H1 (cell line): ENCODE data around the gene SARNP. TPM values are rescaled to one million over a fixed set of nuclear protein-coding genes. Genes with fewer than 3 reads are reported as not detected.
"Not testable (repeated sequence)": the region's sequence is repeated elsewhere in the genome, so short reads cannot be mapped to it uniquely, and the experiment has no call there.

Experiments used
- CTCF ChIA-PET: fragments of 300-600 bp; sonication (Branson Sonifier 250); formaldehyde crosslinking; loops from one replicate; lab custom pipeline; 2021; ENCODE audit not compliant: partially characterized antibody; lab: Charles Lee
- POLR2A ChIA-PET: fragments of 300-600 bp; sonication (Branson Sonifier 250); formaldehyde crosslinking; loops from one replicate; lab custom pipeline; 2021; ENCODE audit warnings: inconsistent platforms; ENCODE audit not compliant: partially characterized antibody; lab: Charles Lee
- DNase-seq, 2 experiments: peaks; one replicate each; pipeline versions ENCODE4 v3.0.0 to v3.0.0-alpha.2; 2010 to 2022; ENCODE audit warnings: low spot score in 2 of 2, low read depth in 1 of 2, mixed read lengths in 1 of 2
- FAIRE-seq: peaks from 2 replicates; lab custom pipeline; 2011; peaks lifted over from hg19 to GRCh38; lab: Jason Lieb, UNC
- H2AFZ ChIP-seq: 2 replicates; pipeline ENCODE4 v1.8.1; 2012; ENCODE audit warnings: low read length, inconsistent platforms
- H2AK5ac ChIP-seq: 2 replicates; pipeline ENCODE4 v1.6.1; 2013; ENCODE audit warnings: low read depth, low read length
- H2BK120ac ChIP-seq: replicated peaks from 2 replicates; pipeline ENCODE3; 2013; ENCODE audit warnings: low read depth, low read length, inconsistent platforms
- H2BK12ac ChIP-seq: 2 replicates; pipeline ENCODE4 v1.6.1; 2013; ENCODE audit warnings: low read depth, low read length
- H2BK15ac ChIP-seq: 2 replicates; pipeline ENCODE4 v1.6.1; 2013; ENCODE audit warnings: low read length
- H2BK20ac ChIP-seq: 2 replicates; pipeline ENCODE4 v1.6.1; 2013; ENCODE audit warnings: low read length
- H2BK5ac ChIP-seq: 2 replicates; pipeline ENCODE4 v1.6.1; 2013; ENCODE audit warnings: low read depth, low read length
- H3K14ac ChIP-seq: 2 replicates; pipeline ENCODE4 v1.6.1; 2013; ENCODE audit warnings: inconsistent platforms; ENCODE audit not compliant: insufficient read length
- H3K18ac ChIP-seq: 2 replicates; pipeline ENCODE4 v1.6.1; 2013; ENCODE audit warnings: low read length; ENCODE audit errors: extremely low read depth
- H3K23ac ChIP-seq: 2 replicates; pipeline ENCODE4 v1.6.1; 2013; ENCODE audit warnings: inconsistent platforms; ENCODE audit not compliant: insufficient read length
- H3K23me2 ChIP-seq: 2 replicates; pipeline ENCODE4 v1.6.1; 2013; ENCODE audit warnings: low read depth, low read length
- H3K27ac ChIP-seq: 2 replicates; pipeline ENCODE4 v1.6.1; 2011; ENCODE audit warnings: low read depth, low read length, inconsistent platforms
- H3K27me3 ChIP-seq, 4 experiments: replicated peaks in 1 of 4; 1 replicate in 1 of 4; 2 replicates in 3 of 4; pipeline versions ENCODE4 v1.6.1 to v1.8.1; 2011 to 2013; ENCODE audit warnings: low read length in 3 of 4, mild to moderate bottlenecking in 3 of 4, inconsistent platforms in 2 of 4, mixed read lengths in 2 of 4, moderate library complexity in 1 of 4; ENCODE audit not compliant: control insufficient read depth in 3 of 4, insufficient read depth in 3 of 4; ENCODE audit errors: extremely low read depth in 1 of 4
- H3K36me3 ChIP-seq, 4 experiments: 2 replicates each; pipeline versions ENCODE4 v1.6.1 to v1.8.1; 2011 to 2013; ENCODE audit warnings: mild to moderate bottlenecking in 4 of 4, low read length in 3 of 4, moderate library complexity in 2 of 4, control low read depth in 1 of 4, inconsistent platforms in 1 of 4; ENCODE audit not compliant: insufficient read depth in 4 of 4, control insufficient read depth in 2 of 4
- H3K4ac ChIP-seq: replicated peaks from 2 replicates; pipeline ENCODE3; 2013; ENCODE audit warnings: low read length, low read depth, mixed read lengths, inconsistent platforms; ENCODE audit not compliant: insufficient read length
- H3K4me1 ChIP-seq, 4 experiments: replicated peaks in 1 of 4; 1 replicate in 1 of 4; 2 replicates in 3 of 4; pipeline versions ENCODE4 v1.6.1 to v1.8.1; 2011 to 2013; ENCODE audit warnings: low read length in 3 of 4, inconsistent platforms in 2 of 4, mixed read lengths in 1 of 4; ENCODE audit not compliant: insufficient read depth in 4 of 4, control insufficient read depth in 3 of 4
- H3K4me2 ChIP-seq, 2 experiments: 2 replicates each; pipeline versions ENCODE4 v1.6.1 to v1.8.1; 2011 to 2013; ENCODE audit warnings: low read depth in 2 of 2, low read length in 2 of 2, control low read depth in 1 of 2, inconsistent platforms in 1 of 2, mild to moderate bottlenecking in 1 of 2; ENCODE audit not compliant: insufficient read depth in 1 of 2
- H3K4me3 ChIP-seq, 4 experiments: fragments of 200-600, 300-600 bp in 1 of 4; sonication (generic), shearing (Covaris generic), sonication (Bioruptor Twin) in 1 of 4; 2 replicates each; pipeline versions ENCODE4 v1.5.1 to v1.8.1; 2011 to 2016; ENCODE audit warnings: low read length in 4 of 4, low read depth in 3 of 4, control low read depth in 2 of 4, inconsistent platforms in 2 of 4, mild to moderate bottlenecking in 2 of 4, mixed read lengths in 1 of 4, moderate library complexity in 1 of 4; ENCODE audit not compliant: insufficient read depth in 2 of 4; ENCODE audit errors: extremely low read depth in 1 of 4
- H3K56ac ChIP-seq: replicated peaks from 2 replicates; pipeline ENCODE3; 2013; ENCODE audit warnings: low read depth, mild to moderate bottlenecking, mixed read lengths, low read length, inconsistent platforms; ENCODE audit not compliant: insufficient read length
- H3K79me1 ChIP-seq: 2 replicates; pipeline ENCODE4 v1.6.1; 2013; ENCODE audit warnings: low read depth, low read length, control low read depth
- H3K79me2 ChIP-seq, 2 experiments: 2 replicates each; pipeline versions ENCODE4 v1.6.1 to v1.8.1; 2012 to 2013; ENCODE audit warnings: low read length in 2 of 2, mild to moderate bottlenecking in 2 of 2, inconsistent platforms in 1 of 2; ENCODE audit not compliant: insufficient read depth in 2 of 2, control insufficient read depth in 1 of 2
- H3K9ac ChIP-seq, 4 experiments: replicated peaks in 1 of 4; 1 replicate in 1 of 4; 2 replicates in 3 of 4; pipeline versions ENCODE4 v1.6.1 to v1.8.1; 2011 to 2013; ENCODE audit warnings: low read depth in 3 of 4, low read length in 3 of 4, control low read depth in 2 of 4, mild to moderate bottlenecking in 2 of 4, moderate library complexity in 2 of 4, inconsistent platforms in 1 of 4; ENCODE audit errors: extremely low read depth in 1 of 4
- H3K9me3 ChIP-seq, 2 experiments: 2 replicates each; pipeline versions ENCODE4 v1.6.1 to v1.8.1; 2012 to 2013; ENCODE audit warnings: mild to moderate bottlenecking in 2 of 2, moderate library complexity in 2 of 2, control low read depth in 1 of 2, inconsistent platforms in 1 of 2, low read depth in 1 of 2, low read length in 1 of 2, mixed read lengths in 1 of 2; ENCODE audit not compliant: insufficient read depth in 2 of 2
- H4K20me1 ChIP-seq, 2 experiments: replicated peaks in 1 of 2; 2 replicates each; pipeline versions ENCODE3 to v1.8.1; 2011 to 2013; ENCODE audit warnings: inconsistent platforms in 2 of 2, low read length in 2 of 2, mild to moderate bottlenecking in 1 of 2; ENCODE audit not compliant: insufficient read depth in 2 of 2, control insufficient read depth in 1 of 2
- H4K5ac ChIP-seq: 2 replicates; pipeline ENCODE4 v1.6.1; 2013; ENCODE audit warnings: low read length, low read depth, mixed read lengths, inconsistent platforms; ENCODE audit not compliant: insufficient read length
- H4K8ac ChIP-seq: 2 replicates; pipeline ENCODE4 v1.8.0; 2013; ENCODE audit warnings: mild to moderate bottlenecking, moderate library complexity, low read length, inconsistent platforms; ENCODE audit not compliant: insufficient read depth; ENCODE audit errors: extremely low read depth
- H4K91ac ChIP-seq: replicated peaks from 2 replicates; pipeline ENCODE3; 2013; ENCODE audit warnings: low read length, mixed read lengths, inconsistent platforms; ENCODE audit not compliant: insufficient read length
- WGBS, 2 experiments: shearing (Covaris generic) in 1 of 2; methylation state at CpG; one replicate each; pipeline versions ENCODE4 v1.1.6 to v1.1.7; 2013 to 2015; ENCODE audit warnings: low lambda C conversion rate in 2 of 2, mixed read lengths in 2 of 2, inconsistent platforms in 1 of 2, low coverage in 1 of 2, missing lambda C conversion rate in 1 of 2; ENCODE audit not compliant: insufficient replicate concordance in 2 of 2, insufficient coverage in 1 of 2, insufficient read length in 1 of 2; ENCODE audit errors: extremely low coverage in 1 of 2, missing lambda C conversion rate in 1 of 2; 5-methylcytosine and 5-hydroxymethylcytosine counted together
- polyA plus RNA-seq, 7 experiments: library from polyadenylated mRNA; depleted of rRNA in 3 of 7; stranded (reverse) in 5 of 7; unstranded in 2 of 7; fragments of >200 nt in 5 of 7; fragments of 200-250 nt in 2 of 7; gene quantifications; 1 replicate in 5 of 7; 2 replicates in 1 of 7; 4 replicates in 1 of 7; pipeline versions ENCODE4 v1.2.1 to v1.2.3, GENCODE V29; 2011 to 2013; ENCODE audit warnings: missing spikeins in 2 of 7, mixed read lengths in 2 of 7
- total RNA-seq: library from RNA; stranded (reverse); fragmentation: NEBNext Ultra II Directional; extraction: Animal tissue kit (Norgen Biotek cat#: 25700); gene quantifications from 2 replicates; pipeline ENCODE4 v1.2.1, GENCODE V29; 2021

The SARNP gene
- total and polyA plus RNA-seq, 2 of the 8 experiments (the other 6 are each of a cell fraction or from before 2014, with no cell fraction given): 114 to 226 TPM

GRCh38 chr12:55758575-55758974 is 58.9 kb downstream of the SARNP start:
- not testable (repeated sequence) for H2AFZ ChIP-seq, H3K23ac ChIP-seq, DNase-seq, H2BK5ac ChIP-seq, H2BK120ac ChIP-seq, H3K79me2 ChIP-seq, H3K9me3 ChIP-seq, H3K9ac ChIP-seq, H2AK5ac ChIP-seq, H3K23me2 ChIP-seq, H3K18ac ChIP-seq, H4K20me1 ChIP-seq, H2BK20ac ChIP-seq, H4K91ac ChIP-seq, H3K56ac ChIP-seq, H3K4ac ChIP-seq, H3K4me2 ChIP-seq, H3K14ac ChIP-seq, H4K5ac ChIP-seq, H3K27ac ChIP-seq, FAIRE-seq, H2BK15ac ChIP-seq, H3K4me1 ChIP-seq, H3K4me3 ChIP-seq, H2BK12ac ChIP-seq, H3K79me1 ChIP-seq, H3K27me3 ChIP-seq, H4K8ac ChIP-seq
- ChIA-PET POLR2A (interaction anchor here (1.0 to 46.5 kb wide), 4 partner anchors 8 to 248 kb away, joined by 3 to 809 read pairs (median 408); partner anchors contain the start of genes CD63 and GDF11), CTCF (interaction anchor here (0.6 to 14.5 kb wide), 3 partner anchors 22 to 580 kb away, joined by 3 to 186 read pairs (median 4); partner anchors contain the start of gene IL23A)
- H3K36me3 ChIP-seq: peaks cover 19 to 47% (median 30%) of the 10 kb centered on the region in 4 experiments; a peak in 7 of 8 replicates
- 98% methylated on average over 4 of the region's 4 CpGs; no CpG with 5 or more reads in 1 of the 2 experiments for WGBS, 2 experiments
